Loucy (cell line): ENCODE data around the gene TMEM256.

Experiments used
- H2AFZ ChIP-seq: fragments of 200-600 bp; sonication (generic); 2 replicates; pipeline ENCODE4 v1.6.0; 2016; ENCODE audit warnings: antibody characterized with exemption, mild to moderate bottlenecking, low read length, moderate library complexity
- H3F3A ChIP-seq: fragments of 200-600 bp; 2 replicates; pipeline ENCODE4 v1.6.0; 2016; ENCODE audit warnings: antibody characterized with exemption, low read depth, mild to moderate bottlenecking
- H3K27me3 ChIP-seq: fragments of 200-600 bp; sonication (generic); 2 replicates; pipeline ENCODE4 v1.6.1; 2014; ENCODE audit warnings: low read length, mild to moderate bottlenecking; ENCODE audit not compliant: insufficient read depth, poor library complexity, severe bottlenecking
- H3K36me3 ChIP-seq: fragments of 200-600 bp; sonication (generic); 2 replicates; pipeline ENCODE4 v1.6.1; 2016; ENCODE audit warnings: low read length; ENCODE audit not compliant: insufficient read depth
- H3K4me1 ChIP-seq: fragments of 200-600 bp; sonication (generic); 2 replicates; pipeline ENCODE4 v1.5.1; 2014; ENCODE audit warnings: low read length, mild to moderate bottlenecking; ENCODE audit not compliant: insufficient read depth, poor library complexity, severe bottlenecking
- H3K4me2 ChIP-seq: fragments of 200-600 bp; sonication (generic); 2 replicates; pipeline ENCODE4 v1.6.0; 2014; ENCODE audit warnings: antibody characterized with exemption, low read length, low read depth, mild to moderate bottlenecking; ENCODE audit not compliant: poor library complexity, severe bottlenecking
- H3K4me3 ChIP-seq: fragments of 200-600 bp; sonication (generic); 2 replicates; pipeline ENCODE4 v1.5.1; 2014; ENCODE audit warnings: low read length, mild to moderate bottlenecking, mixed read lengths; ENCODE audit not compliant: poor library complexity, severe bottlenecking
- H3K79me2 ChIP-seq: fragments of 200-600 bp; sonication (generic); 2 replicates; pipeline ENCODE4 v1.6.1; 2014; ENCODE audit warnings: low read length; ENCODE audit not compliant: insufficient read depth
- H3K9ac ChIP-seq: fragments of 200-600 bp; sonication (generic); 2 replicates; pipeline ENCODE4 v1.6.0; 2014; ENCODE audit warnings: mild to moderate bottlenecking, low read depth, low read length, moderate library complexity; ENCODE audit not compliant: poor library complexity, severe bottlenecking
- H3K9me2 ChIP-seq: fragments of 200-600 bp; sonication (generic); replicated peaks from 2 replicates; pipeline ENCODE4 v1.6.1; 2016; ENCODE audit warnings: low read depth, low read length, mixed read lengths
- H3K9me3 ChIP-seq: fragments of 200-600 bp; sonication (generic); 2 replicates; pipeline ENCODE4 v1.6.1; 2014; ENCODE audit warnings: mild to moderate bottlenecking, antibody characterized with exemption, low read length, low read depth; ENCODE audit not compliant: insufficient read depth
- H4K20me1 ChIP-seq: fragments of 200-600 bp; sonication (generic); 2 replicates; pipeline ENCODE4 v1.6.0; 2014; ENCODE audit warnings: antibody characterized with exemption, low read length, mild to moderate bottlenecking; ENCODE audit not compliant: insufficient read depth, poor library complexity, severe bottlenecking
- CTCF ChIP-seq: fragments of 200-600 bp; sonication (generic); conservative IDR thresholded peaks from 2 replicates; pipeline ENCODE4 v1.5.1; 2014; ENCODE audit warnings: mild to moderate bottlenecking, antibody characterized with exemption, low read length
- EZH2phosphoT487 ChIP-seq: fragments of 200-600 bp; IDR thresholded peaks from 2 replicates; pipeline ENCODE4 v1.6.1; 2018; ENCODE audit warnings: antibody characterized with exemption, mild to moderate bottlenecking, moderate library complexity, borderline replicate concordance

TMEM256 gene

GRCh38 chr17:7396147-7396546, 7.8 kb downstream of the TMEM256 start:
- Histone ChIP-seq H3K4me2 (no peak overlapping the region), H3K27me3 (no peaks in the 10 kb centered on the region), H3K79me2 (no peaks in the 10 kb centered on the region), H3F3A (no peaks in the 10 kb centered on the region), H3K9me3 (no peaks in the 10 kb centered on the region), H3K4me1 (peaks cover 14% of the 10 kb centered on the region), H3K9me2 (no peaks in the 10 kb centered on the region), H3K36me3 (no peaks in the 10 kb centered on the region), H3K4me3 (no peak overlapping the region), H2AFZ (no peak overlapping the region), H4K20me1 (no peaks in the 10 kb centered on the region), H3K9ac (no peak overlapping the region)
- no peak for TF ChIP-seq EZH2phosphoT487
- no peak for TF ChIP-seq CTCF

GRCh38 chr17:7394452-7395191, 9.3 kb downstream of the TMEM256 start, which contains the start of gene PLSCR3:
Gene PLSCR3, minus strand, starts transcription at chr17:7394525. Its CDS starts 415 bp downstream, at chr17:7394110.
- no peaks in the 10 kb centered on the region for H3K79me2 ChIP-seq
- H3K9me2 ChIP-seq, result no peaks in the 10 kb centered on the region
- H3K9me3 ChIP-seq, result no peaks in the 10 kb centered on the region
- no peaks in the 10 kb centered on the region for H3K36me3 ChIP-seq
- peak within 1 kb of the TSS; percentile 71 for H3K9ac ChIP-seq
- H3K4me2 ChIP-seq, result peak within 1 kb of the TSS; percentile 90
- no peaks in the 10 kb centered on the region for H3F3A ChIP-seq
- H2AFZ ChIP-seq, result peak within 1 kb of the TSS; percentile 74
- no peak for TF ChIP-seq EZH2phosphoT487
- peak; percentile 48 for TF ChIP-seq CTCF
- peaks cover 14% of the 10 kb centered on the region for H3K4me1 ChIP-seq
- H4K20me1 ChIP-seq, result no peaks in the 10 kb centered on the region
- peak within 1 kb of the TSS; percentile 74 for H3K4me3 ChIP-seq
- H3K27me3 ChIP-seq, result no peaks in the 10 kb centered on the region

GRCh38 chr17:7393613-7394451, 10.1 kb downstream of the TMEM256 start:
- Histone ChIP-seq H3K9me3 (no peaks in the 10 kb centered on the region), H2AFZ (peak overlapping the region; percentile 74), H3K27me3 (no peaks in the 10 kb centered on the region), H3K36me3 (no peaks in the 10 kb centered on the region), H3F3A (no peaks in the 10 kb centered on the region), H3K4me2 (peak overlapping the region; percentile 90), H3K79me2 (no peaks in the 10 kb centered on the region), H3K4me1 (peaks cover 14% of the 10 kb centered on the region), H3K9me2 (no peaks in the 10 kb centered on the region), H4K20me1 (no peaks in the 10 kb centered on the region), H3K4me3 (peak overlapping the region; percentile 74), H3K9ac (peak overlapping the region; percentile 71)
- TF ChIP-seq CTCF (peak; percentile 33), EZH2phosphoT487 (no peak)
